ENCODE data around the gene CABP1. TPM values are rescaled to one million over a fixed set of nuclear protein-coding genes. Genes with fewer than 3 reads are reported as not detected.

Gene CABP1
- total RNA-seq, 1 donor from 2014 or later, result not detected

DNA sequence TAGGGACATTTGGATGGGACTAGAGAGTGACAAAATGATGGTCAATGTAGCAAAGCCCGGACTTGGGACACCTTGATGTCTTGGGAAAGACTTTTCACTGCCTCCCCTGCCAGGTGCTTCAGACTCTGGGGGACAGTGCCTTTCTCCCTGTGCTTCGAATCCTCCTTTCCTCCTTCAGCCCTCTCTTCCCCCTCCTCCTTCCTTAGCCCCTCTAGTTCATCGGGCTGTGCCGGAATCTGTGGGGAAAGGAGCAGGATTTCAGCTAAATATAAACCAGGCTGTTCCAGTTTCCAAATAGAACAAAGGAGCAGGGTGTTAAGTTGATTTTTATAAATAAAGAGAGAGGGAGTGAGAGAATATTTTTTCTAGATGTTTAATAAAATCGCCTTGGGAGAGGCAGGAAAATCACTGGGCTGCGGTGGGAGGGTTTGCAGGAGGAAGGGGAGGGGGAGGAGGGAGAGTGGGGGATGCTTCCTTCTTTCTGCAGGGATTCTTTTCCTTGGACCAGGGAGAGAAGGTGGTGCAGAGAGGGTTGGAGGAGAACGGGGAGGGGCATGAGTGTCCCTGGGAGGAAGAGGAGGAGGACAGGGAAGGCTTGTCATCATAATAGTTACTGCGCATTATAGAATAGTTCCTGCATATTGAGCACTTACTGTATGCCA is 21.3 kb upstream of the CABP1 start:
- DNase-seq (ENCODE audit: low read depth) (no peak), FAIRE-seq (no peak)

DNA sequence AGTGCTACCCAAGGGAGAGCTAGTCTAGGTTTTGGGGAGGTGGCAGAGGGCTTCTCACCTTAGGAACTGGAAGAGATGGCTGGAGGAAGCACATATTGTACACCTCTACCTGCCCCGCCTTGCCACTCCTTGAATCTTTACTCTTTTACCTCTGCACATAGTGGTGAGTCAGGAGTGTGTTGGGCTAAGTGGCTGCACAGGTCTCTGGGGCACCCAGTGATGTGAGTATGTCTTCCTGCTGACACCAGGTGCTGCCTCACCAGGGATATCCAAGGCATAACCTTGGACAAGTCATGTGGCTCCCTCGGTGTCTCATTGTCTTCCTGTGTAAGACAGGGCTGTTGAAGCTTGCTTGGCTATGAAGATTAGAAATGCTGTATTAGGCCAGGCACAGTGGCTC is 19.8 kb upstream of the CABP1 start:
- FAIRE-seq, result peak; percentile 98
- DNase-seq (ENCODE audit: low read depth), result peak; percentile 93

More for the DNA sequence above, 21.3 kb upstream of the CABP1 start:
- Histone ChIP-seq H3K4me3 (ENCODE audit: low read depth, low read length) (no peak overlapping the region), H3K27me3 (ENCODE audit: control insufficient read depth, insufficient read depth, low read length) (no peaks in the 10 kb centered on the region), H3K36me3 (ENCODE audit: control insufficient read depth, insufficient read depth, low read length) (no peaks in the 10 kb centered on the region)
- TF ChIP-seq, protein P1, sequence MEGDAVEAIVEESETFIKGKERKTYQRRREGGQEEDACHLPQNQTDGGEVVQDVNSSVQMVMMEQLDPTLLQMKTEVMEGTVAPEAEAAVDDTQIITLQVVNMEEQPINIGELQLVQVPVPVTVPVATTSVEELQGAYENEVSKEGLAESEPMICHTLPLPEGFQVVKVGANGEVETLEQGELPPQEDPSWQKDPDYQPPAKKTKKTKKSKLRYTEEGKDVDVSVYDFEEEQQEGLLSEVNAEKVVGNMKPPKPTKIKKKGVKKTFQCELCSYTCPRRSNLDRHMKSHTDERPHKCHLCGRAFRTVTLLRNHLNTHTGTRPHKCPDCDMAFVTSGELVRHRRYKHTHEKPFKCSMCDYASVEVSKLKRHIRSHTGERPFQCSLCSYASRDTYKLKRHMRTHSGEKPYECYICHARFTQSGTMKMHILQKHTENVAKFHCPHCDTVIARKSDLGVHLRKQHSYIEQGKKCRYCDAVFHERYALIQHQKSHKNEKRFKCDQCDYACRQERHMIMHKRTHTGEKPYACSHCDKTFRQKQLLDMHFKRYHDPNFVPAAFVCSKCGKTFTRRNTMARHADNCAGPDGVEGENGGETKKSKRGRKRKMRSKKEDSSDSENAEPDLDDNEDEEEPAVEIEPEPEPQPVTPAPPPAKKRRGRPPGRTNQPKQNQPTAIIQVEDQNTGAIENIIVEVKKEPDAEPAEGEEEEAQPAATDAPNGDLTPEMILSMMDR (IDR thresholded peaks at IDR 0.05; ENCODE audit: insufficient read depth, low read length, severe bottlenecking), result no peak

DNA sequence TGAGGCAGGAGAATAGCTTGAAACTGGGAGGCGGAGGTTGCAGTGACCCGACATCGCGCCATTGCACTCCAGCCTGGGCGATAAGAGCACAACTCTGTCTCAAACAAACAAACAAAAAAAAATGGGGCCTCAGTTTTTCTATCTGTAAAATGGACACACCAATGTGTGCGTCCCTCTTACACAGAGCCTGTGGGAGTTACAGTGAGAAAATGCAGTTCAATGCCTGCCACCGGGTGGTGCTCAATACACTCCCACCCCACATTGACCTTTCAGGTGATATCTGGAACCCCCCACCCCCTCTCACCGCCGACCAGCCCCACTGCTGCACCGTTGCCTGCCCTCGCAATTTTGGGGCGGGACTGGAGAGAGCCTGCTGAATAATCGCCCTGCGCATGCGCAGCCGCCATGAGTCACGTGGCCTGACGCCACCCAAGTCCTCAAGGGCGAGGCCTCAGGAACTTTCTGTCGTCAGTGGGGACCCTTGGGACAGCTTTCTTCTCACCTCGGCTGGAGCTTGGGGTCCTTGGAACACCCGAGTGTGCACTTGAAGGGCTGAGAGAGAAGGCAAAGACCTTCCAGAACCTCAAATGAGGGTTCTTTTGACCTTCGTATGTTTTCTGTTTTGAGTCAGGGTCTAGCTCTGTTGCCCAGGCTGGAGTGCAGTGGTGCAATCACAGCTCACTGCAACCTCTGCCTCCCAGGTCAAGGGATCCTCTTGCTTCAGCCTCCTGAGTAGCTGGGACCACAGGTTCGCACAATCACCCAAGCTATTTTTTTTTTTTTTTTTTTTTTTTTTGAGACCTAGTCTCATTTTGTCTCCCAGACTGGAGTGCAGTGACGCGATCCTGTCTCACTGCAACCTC is 14.6 kb upstream of the CABP1 start:
- TF ChIP-seq, protein P1 (IDR thresholded peaks at IDR 0.05; ENCODE audit: insufficient read depth, low read length, severe bottlenecking), result peak; percentile 6
- H3K27me3 ChIP-seq (ENCODE audit: control insufficient read depth, insufficient read depth, low read length), result no peaks in the 10 kb centered on the region
- no peaks in the 10 kb centered on the region for H3K36me3 ChIP-seq (ENCODE audit: control insufficient read depth, insufficient read depth, low read length)
- H3K4me3 ChIP-seq (ENCODE audit: low read depth, low read length), result no peak overlapping the region
- DNase-seq (ENCODE audit: low read depth) (no peak), FAIRE-seq (no peak)

More for the DNA sequence above, 19.8 kb upstream of the CABP1 start:
- Histone ChIP-seq H3K36me3 (ENCODE audit: control insufficient read depth, insufficient read depth, low read length) (no peaks in the 10 kb centered on the region), H3K4me3 (ENCODE audit: low read depth, low read length) (no peak overlapping the region), H3K27me3 (ENCODE audit: control insufficient read depth, insufficient read depth, low read length) (no peaks in the 10 kb centered on the region)
- TF ChIP-seq, protein P1 (IDR thresholded peaks at IDR 0.05; ENCODE audit: insufficient read depth, low read length, severe bottlenecking), result no peak

DNA sequence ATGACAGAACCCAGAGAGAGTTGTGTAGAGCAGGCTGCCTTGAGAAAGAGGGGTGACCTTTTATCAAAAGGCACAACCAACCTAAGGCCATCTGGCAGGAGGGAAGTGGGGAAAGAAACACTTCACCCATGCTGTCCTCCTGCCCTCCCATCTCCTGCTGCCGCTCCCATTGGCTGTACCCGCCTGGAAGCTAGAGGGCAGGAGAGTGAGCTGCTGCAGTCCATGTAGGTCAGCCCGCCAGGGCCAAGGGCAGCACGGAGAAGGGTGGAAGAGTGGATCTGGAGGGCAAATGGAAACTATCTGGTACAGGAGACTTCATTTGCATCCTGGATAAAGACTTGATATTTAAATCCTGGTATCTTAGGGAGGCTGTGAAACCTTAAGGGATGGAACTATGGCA is 11.5 kb upstream of the CABP1 start:
- Histone ChIP-seq H3K27me3 (ENCODE audit: control insufficient read depth, insufficient read depth, low read length) (no peaks in the 10 kb centered on the region), H3K4me3 (ENCODE audit: low read depth, low read length) (no peak overlapping the region), H3K36me3 (ENCODE audit: control insufficient read depth, insufficient read depth, low read length) (no peaks in the 10 kb centered on the region)
- DNase-seq (ENCODE audit: low read depth) (no peak), FAIRE-seq (peak; percentile 7)
- TF ChIP-seq, protein P1 (IDR thresholded peaks at IDR 0.05; ENCODE audit: insufficient read depth, low read length, severe bottlenecking), result no peak

DNA sequence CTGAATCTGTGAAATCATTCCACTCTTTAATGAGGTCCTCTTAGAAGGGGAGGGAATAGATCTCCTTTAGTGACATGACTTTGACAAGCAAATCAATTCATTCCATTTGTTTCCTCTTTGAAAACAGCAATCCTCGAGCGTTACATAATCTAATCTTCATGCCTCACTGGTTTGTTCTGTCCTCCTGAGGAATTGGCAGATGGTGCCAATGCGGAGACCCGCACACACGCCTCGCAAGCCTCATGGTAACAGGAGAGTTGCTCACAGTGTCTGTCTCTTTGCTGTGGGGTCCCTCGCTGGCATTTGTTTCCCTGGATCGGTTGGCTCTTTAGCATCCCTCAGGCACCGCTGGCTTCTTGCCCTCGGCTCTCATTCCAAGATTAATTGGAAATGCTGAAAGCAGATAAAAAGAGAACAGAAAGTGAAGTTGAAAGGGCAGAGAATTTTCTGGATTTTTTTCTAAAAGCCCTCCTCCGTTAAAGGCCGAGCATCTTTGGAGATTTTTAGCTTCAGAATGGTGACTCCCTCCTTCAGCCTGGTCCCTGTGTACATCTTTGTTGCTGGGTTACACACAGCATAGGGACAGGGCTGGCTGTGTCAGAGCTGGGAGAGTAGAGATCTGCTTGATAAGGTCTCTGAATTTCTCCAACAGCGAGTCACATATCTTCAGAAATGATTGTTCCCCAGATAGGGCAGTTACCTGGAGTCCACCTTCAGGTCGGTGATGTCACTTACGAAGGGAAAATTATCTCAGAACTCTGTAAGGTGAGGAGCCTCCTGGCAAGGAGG is 10.1 kb upstream of the CABP1 start:
- Histone ChIP-seq H3K4me3 (ENCODE audit: low read depth, low read length) (no peak overlapping the region), H3K27me3 (ENCODE audit: control insufficient read depth, insufficient read depth, low read length) (no peaks in the 10 kb centered on the region), H3K36me3 (ENCODE audit: control insufficient read depth, insufficient read depth, low read length) (no peaks in the 10 kb centered on the region)
- no peak for DNase-seq (ENCODE audit: low read depth)
- no peak for FAIRE-seq
- TF ChIP-seq, protein P1 (IDR thresholded peaks at IDR 0.05; ENCODE audit: insufficient read depth, low read length, severe bottlenecking), result no peak
